BE2C (cell line): ENCODE results near the gene RPS6KC1.

Experiments used
- DNase-seq: peaks from one replicate; pipeline ENCODE4 v3.0.0-alpha.2; 2020
- H3K27me3 ChIP-seq: fragments of 250-450 bp; sonication (Bioruptor Pico); 2 replicates; pipeline ENCODE4 v1.5.1; 2020; ENCODE audit warnings: mild to moderate bottlenecking
- H3K36me3 ChIP-seq: fragments of 250-450 bp; sonication (Bioruptor Pico); 2 replicates; pipeline ENCODE4 v1.5.1; 2020; ENCODE audit warnings: mild to moderate bottlenecking
- H3K4me1 ChIP-seq: fragments of 250-450 bp; sonication (Bioruptor Pico); 2 replicates; pipeline ENCODE4 v1.5.1; 2020
- H3K4me3 ChIP-seq: 2 replicates; pipeline ENCODE4 v1.5.1; 2011; ENCODE audit warnings: low read depth, low read length
- H3K9me3 ChIP-seq: fragments of 250-450 bp; sonication (Bioruptor Pico); 2 replicates; pipeline ENCODE4 v1.5.1; 2020
- CTCF ChIP-seq: IDR thresholded peaks from 2 replicates; pipeline ENCODE4 v1.5.1; 2012; ENCODE audit warnings: mild to moderate bottlenecking, low read depth, low read length

The RPS6KC1 gene

GRCh38 chr1:213163278-213163711 lies 112.3 kb downstream of the RPS6KC1 start:
- no peaks in the 10 kb centered on the region for H3K27me3 ChIP-seq
- DNase-seq, result no peak
- H3K9me3 ChIP-seq, result no peaks in the 10 kb centered on the region
- H3K4me1 ChIP-seq, result no peaks in the 10 kb centered on the region
- H3K4me3 ChIP-seq, result no peak overlapping the region
- no peaks in the 10 kb centered on the region for H3K36me3 ChIP-seq
- no peak for TF ChIP-seq CTCF

DNA sequence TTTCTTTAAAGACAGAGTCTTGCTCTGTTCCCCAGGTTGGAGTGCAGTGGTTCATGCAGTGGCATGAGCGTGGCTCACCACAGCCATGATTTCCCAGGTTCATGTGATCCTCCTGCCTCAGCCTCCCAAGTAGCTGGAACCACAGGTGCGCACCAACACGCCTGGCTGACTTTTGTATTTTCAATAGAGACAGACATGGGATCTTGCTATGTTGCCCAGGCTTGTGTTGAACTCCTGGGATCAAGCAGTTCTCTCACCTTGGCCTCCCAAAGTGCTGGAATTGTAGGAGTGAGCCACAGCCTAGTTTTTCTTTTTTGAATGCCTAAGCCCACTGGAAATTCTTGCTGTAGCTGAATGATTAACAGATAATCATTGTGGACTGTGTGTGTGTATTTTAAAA lies 113.5 kb downstream of the RPS6KC1 start:
- Histone ChIP-seq H3K36me3 (no peaks in the 10 kb centered on the region), H3K4me3 (no peak overlapping the region), H3K9me3 (no peaks in the 10 kb centered on the region), H3K27me3 (no peaks in the 10 kb centered on the region), H3K4me1 (no peaks in the 10 kb centered on the region)
- DNase-seq, result no peak
- TF ChIP-seq CTCF, result no peak

DNA sequence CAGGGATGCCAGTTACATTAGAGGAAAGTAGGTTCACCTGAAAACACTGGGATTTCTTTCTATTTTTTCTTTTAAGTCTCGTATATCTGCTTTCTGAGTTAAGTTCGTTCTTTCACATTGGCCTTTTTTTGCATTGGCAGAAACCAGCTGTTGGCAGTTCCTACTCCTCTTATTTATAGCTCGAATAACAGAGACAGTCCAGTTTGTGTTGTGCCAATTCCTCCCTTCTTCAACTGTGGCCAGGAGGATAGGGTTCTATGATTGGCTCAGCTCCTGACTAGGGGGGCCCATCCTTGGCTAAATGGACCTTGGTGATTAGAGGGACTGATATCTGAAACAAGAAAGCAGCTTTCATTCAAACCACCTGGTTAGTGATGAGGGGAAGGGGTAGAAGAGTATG lies 115.8 kb downstream of the RPS6KC1 start:
- no peaks in the 10 kb centered on the region for H3K4me1 ChIP-seq
- H3K4me3 ChIP-seq, result no peak overlapping the region
- DNase-seq, result no peak
- no peak for TF ChIP-seq CTCF
- no peaks in the 10 kb centered on the region for H3K9me3 ChIP-seq
- no peaks in the 10 kb centered on the region for H3K36me3 ChIP-seq
- H3K27me3 ChIP-seq, result no peaks in the 10 kb centered on the region

DNA sequence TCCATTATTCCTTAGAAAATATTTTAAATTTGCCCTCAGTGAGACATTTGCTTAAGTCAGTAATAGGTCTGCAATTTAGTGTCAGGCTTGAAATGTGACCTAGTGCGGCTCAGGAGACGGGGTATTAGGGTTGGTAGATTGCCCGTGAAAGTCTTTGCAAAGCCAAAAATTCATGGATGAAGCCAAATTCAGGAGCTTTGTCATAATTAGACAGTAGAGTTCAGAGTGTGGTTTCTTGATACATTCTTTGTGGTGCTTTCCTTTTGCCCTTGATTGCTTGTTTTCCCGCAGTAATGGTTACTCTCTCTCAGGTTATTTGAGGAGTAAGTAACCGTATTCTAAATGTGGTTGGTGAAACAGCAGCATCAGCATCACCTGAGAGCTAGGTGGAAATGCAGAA lies 120.7 kb downstream of the RPS6KC1 start:
- H3K4me1 ChIP-seq, result no peaks in the 10 kb centered on the region
- no peak overlapping the region for H3K4me3 ChIP-seq
- H3K36me3 ChIP-seq, result 0 out of 2 replicates have a peak, but pooled peaks cover 5% of the 10 kb centered on the region
- DNase-seq, result no peak
- no peaks in the 10 kb centered on the region for H3K27me3 ChIP-seq
- no peaks in the 10 kb centered on the region for H3K9me3 ChIP-seq
- TF ChIP-seq CTCF, result no peak

- H3K4me1 ChIP-seq, result no peaks in the 10 kb centered on the region
- 0 out of 2 replicates have a peak, but pooled peaks cover 5% of the 10 kb centered on the region for H3K36me3 ChIP-seq
- H3K9me3 ChIP-seq, result no peaks in the 10 kb centered on the region
- H3K27me3 ChIP-seq, result no peaks in the 10 kb centered on the region
- no peak for TF ChIP-seq CTCF
- DNase-seq, result no peak
- no peak overlapping the region for H3K4me3 ChIP-seq
Measured at GRCh38 chr1:213176341-213176740, 125.3 kb downstream of the RPS6KC1 start.

DNA sequence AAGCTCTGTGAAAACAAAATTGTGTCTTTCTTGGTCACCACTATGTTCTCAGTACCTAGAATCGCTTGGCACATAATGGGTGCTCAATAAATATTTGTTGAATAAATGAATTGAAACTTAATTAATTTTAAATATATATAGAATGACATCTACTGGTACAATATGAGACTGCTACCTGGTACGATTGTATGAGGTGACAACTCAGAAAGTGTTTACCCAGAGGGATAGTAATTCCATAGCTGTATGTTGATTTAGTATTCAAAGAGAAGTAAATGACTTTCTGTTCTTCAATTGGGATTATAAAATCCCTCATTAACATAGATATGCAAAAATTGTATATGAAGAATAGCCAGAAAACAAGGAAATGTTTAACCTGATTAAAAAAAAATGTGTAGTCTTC lies 128.7 kb downstream of the RPS6KC1 start:
- no peaks in the 10 kb centered on the region for H3K27me3 ChIP-seq
- H3K4me1 ChIP-seq, result no peaks in the 10 kb centered on the region
- TF ChIP-seq CTCF, result no peak
- no peak for DNase-seq
- H3K4me3 ChIP-seq, result no peak overlapping the region
- H3K36me3 ChIP-seq, result 0 out of 2 replicates have a peak, but pooled peaks cover 5% of the 10 kb centered on the region
- H3K9me3 ChIP-seq, result no peaks in the 10 kb centered on the region
